Activated CD8-positive, alpha-beta memory T cell treated with anti-CD3 and anti-CD28 coated beads for 1 hour (primary cell): ENCODE measurements around the gene DISP2.

ENCODE experiments used
- DNase-seq, 2 donors: peaks; one replicate each; pipeline ENCODE4 v3.0.0-alpha.2; 2020; ENCODE audit warnings: low read depth in 1 of 2; ENCODE audit errors: extremely low read depth in 1 of 2

DISP2 gene

DNA sequence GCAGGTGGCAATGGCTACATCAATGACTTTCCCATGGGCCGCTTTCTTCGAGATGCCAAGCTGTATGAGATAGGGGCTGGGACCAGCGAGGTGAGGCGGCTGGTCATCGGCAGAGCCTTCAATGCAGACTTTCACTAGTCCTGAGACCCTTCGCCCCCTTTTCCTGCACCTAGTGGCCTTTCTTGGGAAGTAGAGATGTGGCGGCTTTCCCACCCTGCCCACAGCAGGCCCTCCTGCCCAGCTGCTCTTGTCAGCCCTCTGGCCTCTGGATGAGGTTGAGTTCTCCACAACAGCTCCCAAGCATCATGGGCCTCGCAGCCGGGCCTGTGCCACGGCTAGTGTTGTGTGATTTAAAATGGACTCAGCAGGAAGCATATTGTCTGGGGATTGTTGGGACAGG, 60.1 kb downstream of the DISP2 start:
- DNase-seq: no peak

- DNase-seq: no peak
These were observed 62.2 kb downstream of the DISP2 start for GRCh38 chr15:40420071-40420713.

GRCh38 chr15:40420793-40421192, 62.8 kb downstream of the DISP2 start:
- no peak for DNase-seq

DNA sequence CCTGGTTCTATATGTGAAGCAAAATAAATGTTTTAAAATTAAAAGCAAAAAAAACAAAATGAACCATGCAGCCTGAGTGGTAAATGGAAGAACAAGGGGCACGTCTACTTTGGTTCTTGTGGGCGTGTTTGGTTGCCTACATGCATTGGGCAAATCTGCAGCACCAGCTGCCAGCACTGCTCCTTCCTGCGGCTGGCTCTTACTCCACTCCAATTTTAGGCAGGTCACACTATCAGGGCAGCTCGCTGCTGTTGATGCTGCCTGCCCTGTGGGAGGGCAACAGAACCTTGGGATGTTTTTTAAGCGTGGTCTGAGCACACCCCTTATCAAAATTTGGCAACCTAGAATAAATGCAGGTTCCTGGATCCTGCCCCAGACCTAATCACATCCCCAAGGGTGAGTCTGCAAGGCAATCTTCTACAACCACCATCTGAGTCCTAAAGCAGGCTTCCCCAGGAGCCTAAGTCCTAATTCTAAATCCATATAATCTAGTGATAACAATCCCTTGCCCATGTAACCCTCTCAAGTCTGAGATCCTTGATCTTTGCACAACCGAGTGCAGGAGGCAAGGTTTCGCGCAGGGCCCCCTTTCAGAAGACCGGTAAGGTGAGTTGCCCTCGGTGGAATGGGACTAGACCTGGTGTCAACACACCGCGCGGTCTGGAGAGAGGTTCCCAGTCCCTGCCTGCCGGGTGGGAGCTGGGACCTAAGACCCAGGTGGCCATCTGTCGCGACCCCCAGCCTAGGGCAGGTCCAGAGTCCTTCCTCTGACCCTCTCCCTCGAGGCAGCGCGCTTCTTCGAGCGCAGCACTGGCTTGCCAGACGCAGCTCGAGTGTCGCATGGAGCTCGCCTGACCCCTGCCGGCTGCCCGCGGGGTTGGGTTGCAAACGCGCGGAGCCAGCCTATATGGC, 63.5 kb downstream of the DISP2 start:
- DNase-seq: peak; percentile 53 to 76

DNA sequence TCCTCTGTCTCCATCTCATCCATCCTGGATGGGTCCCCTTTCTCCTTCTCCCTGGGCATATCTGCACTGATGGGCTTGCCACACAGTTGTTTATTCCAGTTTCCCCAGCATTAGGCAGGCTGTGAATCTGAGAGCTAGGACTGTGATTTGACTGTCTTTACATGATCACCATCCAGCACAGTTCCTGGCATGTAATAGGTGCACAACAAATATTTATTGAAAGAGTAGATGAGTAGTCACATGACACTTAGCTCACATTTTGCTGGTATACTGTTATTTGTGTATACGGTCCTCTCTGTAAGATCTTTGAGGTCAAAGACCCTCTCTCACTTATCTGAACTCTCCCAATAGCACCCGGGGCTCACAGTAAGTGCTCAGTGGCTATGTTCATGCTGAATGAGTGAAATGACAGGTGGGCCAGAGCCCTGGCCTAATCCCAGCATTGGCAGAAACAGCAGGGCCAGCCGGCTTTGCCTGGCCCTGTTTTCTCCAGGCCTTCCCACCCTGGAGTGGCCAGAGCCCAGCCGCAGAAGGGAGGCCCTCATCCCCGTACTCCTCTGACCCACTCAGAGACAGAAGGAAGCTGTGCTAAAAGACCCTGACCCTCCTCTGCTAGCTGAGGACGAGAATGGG, 66.6 kb downstream of the DISP2 start:
- no peak for DNase-seq

DNA sequence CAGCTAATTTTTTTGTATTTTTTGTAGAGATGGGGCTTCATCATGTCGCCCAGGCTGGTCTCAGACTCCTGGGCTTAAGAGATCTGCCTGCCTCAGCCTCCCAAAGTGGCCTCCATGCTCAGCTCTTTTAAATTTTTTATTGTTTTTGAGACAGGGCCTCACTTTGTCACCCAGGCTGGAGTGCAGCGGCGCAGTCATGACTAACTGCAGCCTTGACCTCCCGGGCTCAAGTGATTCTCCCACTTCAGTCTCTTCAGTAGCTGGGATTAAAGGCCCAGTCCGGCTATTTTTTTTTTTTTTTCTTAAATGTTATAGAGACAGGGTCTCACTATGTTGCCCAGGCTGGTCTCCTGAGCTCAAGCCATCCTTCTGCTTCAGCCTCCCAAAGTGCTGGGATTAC, 67.7 kb downstream of the DISP2 start:
- DNase-seq: no peak

DNA sequence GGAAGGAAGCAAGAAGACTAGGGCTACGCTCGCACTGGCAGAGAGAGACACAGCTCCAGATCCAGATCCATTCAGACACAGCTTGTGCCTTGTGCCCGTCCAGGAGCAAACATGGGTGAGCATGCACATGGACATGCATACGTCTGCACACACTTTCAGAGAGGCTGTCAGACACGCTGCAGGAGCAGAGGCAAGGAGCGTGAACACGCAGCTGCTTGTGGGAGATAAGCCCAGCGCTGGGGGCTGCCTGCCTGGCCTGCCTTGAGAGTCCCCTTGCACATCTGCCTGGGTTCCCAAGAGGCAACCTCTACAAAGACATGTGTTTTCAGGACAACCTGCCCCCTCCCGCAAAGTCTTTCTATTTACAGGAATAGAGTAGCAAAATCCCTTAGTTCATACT, 69.2 kb downstream of the DISP2 start:
- no peak for DNase-seq

GRCh38 chr15:40428185-40428584, 70.2 kb downstream of the DISP2 start:
- no peak for DNase-seq
